Uterus (tissue), 2 donors: Measurements from ENCODE around the gene TRPT1.

Source experiments
- CTCF ChIP-seq, 4 experiments: fragments of 200-600 bp in 2 of 4; fragments of 450-650 bp in 2 of 4; sonication (generic) in 2 of 4; IDR thresholded peaks; one replicate each; pipeline ENCODE4 v1.5.1; 2016 to 2019; ENCODE audit warnings: antibody characterized with exemption in 4 of 4, mild to moderate bottlenecking in 2 of 4, moderate library complexity in 1 of 4
- POLR2A ChIP-seq, 2 donors: fragments of 450-650 bp; IDR thresholded peaks; one replicate each; pipeline ENCODE4 v1.6.1; 2016; ENCODE audit warnings: antibody characterized with exemption in 2 of 2, mild to moderate bottlenecking in 1 of 2, moderate library complexity in 1 of 2

GRCh38 chr11:64227405-64227956 lies 1.5 kb upstream of the TRPT1 start:
- TF ChIP-seq POLR2A (IDR thresholded peaks at IDR 0.05) (no peak), CTCF (IDR thresholded peaks at IDR 0.05) (no peak)
